ENCODE data around the gene JAZF1. TPM values are rescaled to one million over a fixed set of nuclear protein-coding genes. Genes with fewer than 3 reads are reported as not detected.

Gene JAZF1
- total and polyA plus RNA-seq, 4 donors = 5.2 to 16.5 (median 10.7) TPM

DNA sequence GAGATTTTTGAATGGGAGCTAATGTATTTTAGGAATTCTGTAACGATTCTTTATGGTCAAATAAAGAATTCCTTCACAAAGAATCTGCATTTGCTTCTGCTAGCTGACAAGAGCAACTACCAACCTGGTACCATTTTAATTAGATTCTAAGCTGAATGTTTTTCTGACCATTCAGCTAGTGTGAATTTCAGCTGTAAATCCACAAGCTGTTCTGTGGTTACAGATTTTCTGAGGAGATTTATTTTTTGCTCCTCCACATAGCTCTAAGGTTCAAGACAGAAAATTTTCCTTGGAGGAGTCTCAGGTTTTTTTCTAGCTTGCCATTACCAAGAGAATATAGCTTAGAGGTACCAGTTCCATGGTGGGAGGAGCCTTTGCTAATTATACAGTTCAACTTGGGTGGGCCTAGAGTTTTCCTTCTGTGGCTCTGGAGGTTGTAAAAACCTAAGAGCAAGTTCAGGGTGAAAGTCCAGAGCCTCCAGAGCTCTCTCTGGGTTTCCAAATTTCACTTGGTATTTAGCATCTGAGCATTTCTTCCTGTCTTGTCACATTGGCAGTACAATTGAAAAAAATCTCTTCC is 120.1 kb downstream of the JAZF1 start:
- Histone ChIP-seq H3K27me3 (ENCODE audit: control insufficient read depth in 3 of 3, insufficient read depth in 3 of 3, low read length in 2 of 3) (no peaks in the 10 kb centered on the region), H3K4me1 (ENCODE audit: control insufficient read depth in 5 of 5, insufficient read depth in 5 of 5, low read length in 5 of 5) (peaks cover 0 to 34% (median 3%) of the 10 kb centered on the region in 5 donors), H3K27ac (ENCODE audit: low read depth in 1 of 2, low read length in 1 of 2) (no peak overlapping the region), H3K9ac (ENCODE audit: insufficient read depth in 1 of 2, low read length in 2 of 2) (no peak overlapping the region), H3K9me3 (ENCODE audit: control insufficient read depth in 4 of 4, insufficient read depth in 3 of 4, low read length in 3 of 4) (no peaks in the 10 kb centered on the region), H3K36me3 (ENCODE audit: control insufficient read depth in 4 of 4, insufficient read depth in 4 of 4, low read length in 4 of 4) (no peaks in the 10 kb centered on the region), H3K4me3 (no peak overlapping the region)
- TF ChIP-seq, protein P1, sequence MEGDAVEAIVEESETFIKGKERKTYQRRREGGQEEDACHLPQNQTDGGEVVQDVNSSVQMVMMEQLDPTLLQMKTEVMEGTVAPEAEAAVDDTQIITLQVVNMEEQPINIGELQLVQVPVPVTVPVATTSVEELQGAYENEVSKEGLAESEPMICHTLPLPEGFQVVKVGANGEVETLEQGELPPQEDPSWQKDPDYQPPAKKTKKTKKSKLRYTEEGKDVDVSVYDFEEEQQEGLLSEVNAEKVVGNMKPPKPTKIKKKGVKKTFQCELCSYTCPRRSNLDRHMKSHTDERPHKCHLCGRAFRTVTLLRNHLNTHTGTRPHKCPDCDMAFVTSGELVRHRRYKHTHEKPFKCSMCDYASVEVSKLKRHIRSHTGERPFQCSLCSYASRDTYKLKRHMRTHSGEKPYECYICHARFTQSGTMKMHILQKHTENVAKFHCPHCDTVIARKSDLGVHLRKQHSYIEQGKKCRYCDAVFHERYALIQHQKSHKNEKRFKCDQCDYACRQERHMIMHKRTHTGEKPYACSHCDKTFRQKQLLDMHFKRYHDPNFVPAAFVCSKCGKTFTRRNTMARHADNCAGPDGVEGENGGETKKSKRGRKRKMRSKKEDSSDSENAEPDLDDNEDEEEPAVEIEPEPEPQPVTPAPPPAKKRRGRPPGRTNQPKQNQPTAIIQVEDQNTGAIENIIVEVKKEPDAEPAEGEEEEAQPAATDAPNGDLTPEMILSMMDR (IDR thresholded peaks at IDR 0.05; ENCODE audit: control extremely low read depth, extremely low read depth) = no peak
- WGBS, 2 donors = 71 to 91% methylated on average over 1 of the region's 1 CpG
- DNase-seq (no peak), ATAC-seq (ENCODE audit: insufficient read depth, low FRiP score) (no peak)

DNA sequence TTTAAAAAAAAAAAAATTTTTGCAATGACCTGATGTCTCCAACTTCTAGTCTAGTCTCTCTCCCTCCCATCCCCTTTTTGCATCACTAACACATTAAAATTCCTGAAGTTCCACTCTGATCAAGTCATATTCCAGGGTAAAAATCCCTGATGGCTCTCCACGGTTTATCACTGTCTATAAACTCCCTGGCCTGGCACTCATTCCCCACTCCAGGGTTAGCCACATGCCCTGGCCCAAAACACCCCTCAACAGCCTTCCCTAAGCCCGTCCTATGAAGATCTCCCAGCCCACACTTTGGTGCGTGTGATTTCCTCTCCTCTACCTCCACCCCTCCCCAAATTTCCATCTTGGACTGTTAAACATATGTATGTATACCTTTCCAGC is 125.4 kb downstream of the JAZF1 start:
- ATAC-seq (ENCODE audit: insufficient read depth, low FRiP score) = no peak
- no peak overlapping the region for H3K27ac ChIP-seq (ENCODE audit: low read depth in 1 of 2, low read length in 1 of 2)

DNA sequence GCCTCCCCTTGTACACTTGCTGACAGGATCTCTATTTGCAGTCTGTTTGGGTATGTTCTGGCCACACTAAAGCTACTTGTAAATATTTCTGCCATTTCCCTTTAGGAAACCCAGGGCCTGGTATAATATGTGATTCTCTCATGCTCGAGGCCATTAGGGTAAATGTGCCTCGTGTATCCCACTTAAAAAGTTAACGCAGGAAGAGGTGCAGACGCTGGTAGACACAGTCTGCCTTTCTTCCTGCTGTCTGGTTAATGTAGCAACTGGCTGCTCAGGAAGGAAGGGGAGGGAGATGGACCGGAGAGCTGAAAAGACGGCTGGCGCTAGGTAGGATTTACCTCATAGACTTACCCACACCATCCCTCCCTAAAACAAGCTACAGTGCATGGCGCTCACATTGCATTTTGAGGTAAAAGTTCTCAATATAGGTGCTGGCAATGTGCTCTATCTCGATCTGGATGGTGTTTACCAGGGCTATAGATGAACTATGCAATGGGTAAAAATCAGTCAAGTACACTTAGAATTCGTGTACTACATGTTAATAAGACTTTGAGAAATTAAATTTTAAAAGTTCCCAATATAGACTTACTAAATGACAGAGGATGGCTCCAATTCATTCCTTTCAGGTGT is 125.9 kb downstream of the JAZF1 start:
- no peaks in the 10 kb centered on the region for H3K36me3 ChIP-seq (ENCODE audit: control insufficient read depth in 4 of 4, insufficient read depth in 4 of 4, low read length in 4 of 4)
- no peak overlapping the region for H3K27ac ChIP-seq (ENCODE audit: low read depth in 1 of 2, low read length in 1 of 2)
- no peaks in the 10 kb centered on the region for H3K9me3 ChIP-seq (ENCODE audit: control insufficient read depth in 4 of 4, insufficient read depth in 3 of 4, low read length in 3 of 4)
- no peak for ATAC-seq (ENCODE audit: insufficient read depth, low FRiP score)
- H3K4me3 ChIP-seq = no peak overlapping the region
- no peak for DNase-seq
- 38 to 56% methylated on average over 10 of the region's 10 CpGs for WGBS, 2 donors
- TF ChIP-seq, protein P1 (IDR thresholded peaks at IDR 0.05; ENCODE audit: control extremely low read depth, extremely low read depth) = no peak
- peaks cover 0 to 3% (median 0%) of the 10 kb centered on the region in 5 donors for H3K4me1 ChIP-seq (ENCODE audit: control insufficient read depth in 5 of 5, insufficient read depth in 5 of 5, low read length in 5 of 5)
- no peaks in the 10 kb centered on the region for H3K27me3 ChIP-seq (ENCODE audit: control insufficient read depth in 3 of 3, insufficient read depth in 3 of 3, low read length in 2 of 3)
- H3K9ac ChIP-seq (ENCODE audit: insufficient read depth in 1 of 2, low read length in 2 of 2) = no peak overlapping the region

More for the DNA sequence above, 125.4 kb downstream of the JAZF1 start:
- Histone ChIP-seq H3K27me3 (ENCODE audit: control insufficient read depth in 3 of 3, insufficient read depth in 3 of 3, low read length in 2 of 3) (no peaks in the 10 kb centered on the region), H3K9me3 (ENCODE audit: control insufficient read depth in 4 of 4, insufficient read depth in 3 of 4, low read length in 3 of 4) (no peaks in the 10 kb centered on the region), H3K36me3 (ENCODE audit: control insufficient read depth in 4 of 4, insufficient read depth in 4 of 4, low read length in 4 of 4) (no peaks in the 10 kb centered on the region), H3K9ac (ENCODE audit: insufficient read depth in 1 of 2, low read length in 2 of 2) (no peak overlapping the region), H3K4me3 (no peak overlapping the region), H3K4me1 (ENCODE audit: control insufficient read depth in 5 of 5, insufficient read depth in 5 of 5, low read length in 5 of 5) (peaks cover 0 to 3% (median 0%) of the 10 kb centered on the region in 5 donors)
- TF ChIP-seq, protein P1 (IDR thresholded peaks at IDR 0.05; ENCODE audit: control extremely low read depth, extremely low read depth) = no peak
- no peak for DNase-seq
- 65 to 84% methylated on average over 3 of the region's 3 CpGs for WGBS, 2 donors

All from lung (tissue), 12 donors.